ENCODE measurements around the gene PRDX1. TPM values are rescaled to one million over a fixed set of nuclear protein-coding genes. Genes with fewer than 3 reads are reported as not detected.

PRDX1 gene
- total RNA-seq = 100 to 1,000 TPM; 249 to 501 (median 313) TPM
- polyA plus RNA-seq = 100 to 1,000 TPM; 440 to 671 TPM
- long read RNA-seq, donor 1, transcript PRDX1-202 (6 exons, 1,021 nt) = major isoform, 153 of 170 reads
- long read RNA-seq, donor 1, partial matches to known transcripts = 7 of 170 reads
- long read RNA-seq, donor 1, other reads (novel, unspliced or antisense) = 8 of 170 reads
- long read RNA-seq, donor 2, transcript PRDX1-202 (6 exons, 1,021 nt) = major isoform, 333 of 351 reads
- long read RNA-seq, donor 2, partial matches to known transcripts = 5 of 351 reads
- long read RNA-seq, donor 2, other reads (novel, unspliced or antisense) = 12 of 351 reads
- long read RNA-seq, donor 3, transcript PRDX1-202 (6 exons, 1,021 nt) = major isoform, 137 of 152 reads
- long read RNA-seq, donor 3, partial matches to known transcripts = 1 of 152 reads
- long read RNA-seq, donor 3, other reads (novel, unspliced or antisense) = 12 of 152 reads

GRCh38 chr1:45521413-45522323 is at the start of gene PRDX1:
PRDX1 (minus strand) TSS chr1:45521884; CDS start chr1:45519043, 2,841 bp downstream.
- peak within 1 kb of the TSS; percentile 69 to 99 (median 84) for H3K4me3 ChIP-seq
- H3K36me3 ChIP-seq = peaks cover 0 to 23% (median 20%) of the 10 kb centered on the region in 9 donors
- 0 to 1% (median 0%) methylated on average over 53 to 72 of the region's 72 CpGs for WGBS, 4 donors
- H3K9me3 ChIP-seq = no peaks in the 10 kb centered on the region
- H3K4me1 ChIP-seq = peaks cover 0 to 43% (median 16%) of the 10 kb centered on the region in 12 donors
- peak within 1 kb of the TSS; percentile 67 to 98 (median 94) for H3K27ac ChIP-seq
- no peaks in the 10 kb centered on the region for H3K27me3 ChIP-seq
- ATAC-seq (peak; percentile 93 to 98 (median 97)), DNase-seq (peak; percentile 97 to 99 (median 98))
- peak; percentile 68 to 99 for TF ChIP-seq POLR2A (IDR thresholded peaks at IDR 0.05)
- TF ChIP-seq, protein P1, sequence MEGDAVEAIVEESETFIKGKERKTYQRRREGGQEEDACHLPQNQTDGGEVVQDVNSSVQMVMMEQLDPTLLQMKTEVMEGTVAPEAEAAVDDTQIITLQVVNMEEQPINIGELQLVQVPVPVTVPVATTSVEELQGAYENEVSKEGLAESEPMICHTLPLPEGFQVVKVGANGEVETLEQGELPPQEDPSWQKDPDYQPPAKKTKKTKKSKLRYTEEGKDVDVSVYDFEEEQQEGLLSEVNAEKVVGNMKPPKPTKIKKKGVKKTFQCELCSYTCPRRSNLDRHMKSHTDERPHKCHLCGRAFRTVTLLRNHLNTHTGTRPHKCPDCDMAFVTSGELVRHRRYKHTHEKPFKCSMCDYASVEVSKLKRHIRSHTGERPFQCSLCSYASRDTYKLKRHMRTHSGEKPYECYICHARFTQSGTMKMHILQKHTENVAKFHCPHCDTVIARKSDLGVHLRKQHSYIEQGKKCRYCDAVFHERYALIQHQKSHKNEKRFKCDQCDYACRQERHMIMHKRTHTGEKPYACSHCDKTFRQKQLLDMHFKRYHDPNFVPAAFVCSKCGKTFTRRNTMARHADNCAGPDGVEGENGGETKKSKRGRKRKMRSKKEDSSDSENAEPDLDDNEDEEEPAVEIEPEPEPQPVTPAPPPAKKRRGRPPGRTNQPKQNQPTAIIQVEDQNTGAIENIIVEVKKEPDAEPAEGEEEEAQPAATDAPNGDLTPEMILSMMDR (IDR thresholded peaks at IDR 0.05) = peak in 3 of 12 donors; percentile 14 to 38 (median 24)
- intact Hi-C loops (cut with DNase I) = loop anchor here in 5 of 10 donors (1.0 to 10.0 kb wide), 7 partner anchors 22 to 166 kb away; partner anchors contain the start of genes AKR1A1 (in 3 of the 5), GPBP1L1 (in 3 of the 5) and TMEM69 (in 3 of the 5)

- H3K4me3 ChIP-seq = no peak overlapping the region
- H3K27me3 ChIP-seq = no peaks in the 10 kb centered on the region
- no peaks in the 10 kb centered on the region for H3K9me3 ChIP-seq
- DNase-seq = no peak
- no peak for ATAC-seq
- intact Hi-C loops (cut with DNase I) = loop anchor here in 9 of 10 donors (1.0 to 10.0 kb wide), 9 partner anchors 50 to 558 kb away; partner anchors contain the start of genes HECTD3 (in 3 of the 9), UROD (in 3 of the 9) and PRDX1 (in 1 of the 9)
- WGBS, 4 donors = 89 to 94% (median 92%) methylated on average over 4 of the region's 4 CpGs
- TF ChIP-seq, protein P1 (IDR thresholded peaks at IDR 0.05) = no peak
- no peak for TF ChIP-seq POLR2A (IDR thresholded peaks at IDR 0.05)
- no peak overlapping the region for H3K27ac ChIP-seq
- H3K36me3 ChIP-seq = peaks cover 0 to 55% (median 35%) of the 10 kb centered on the region in 9 donors
- H3K4me1 ChIP-seq = peaks cover 0 to 12% (median 8%) of the 10 kb centered on the region in 12 donors
Measured at GRCh38 chr1:45570631-45571030, 48.9 kb upstream of the PRDX1 start.

GRCh38 chr1:45569962-45570581 is 48.4 kb upstream of the PRDX1 start:
- Histone ChIP-seq H3K4me3 (no peak overlapping the region), H3K36me3 (peaks cover 0 to 55% (median 37%) of the 10 kb centered on the region in 9 donors), H3K27ac (no peak overlapping the region), H3K27me3 (no peaks in the 10 kb centered on the region), H3K4me1 (peaks cover 0 to 12% (median 8%) of the 10 kb centered on the region in 12 donors), H3K9me3 (no peaks in the 10 kb centered on the region)
- DNase-seq (peak; percentile 41 to 68 (median 65)), ATAC-seq (peak; percentile 15 to 83 (median 80))
- intact Hi-C loops (cut with DNase I) = loop anchor here (1.0 to 10.0 kb wide), 11 partner anchors 49 to 558 kb away; partner anchors contain the start of genes HECTD3 (in 3 of the 10), UROD (in 3 of the 10) and PRDX1 (in 2 of the 10)
- 15 to 23% (median 16%) methylated on average over 8 of the region's 8 CpGs for WGBS, 4 donors
- TF ChIP-seq, protein P1 (IDR thresholded peaks at IDR 0.05) = peak; percentile 95 to 100 (median 98)
- no peak for TF ChIP-seq POLR2A (IDR thresholded peaks at IDR 0.05)
